CD4-positive, alpha-beta T cell treated with Interleukin-15 for 1 hour (primary cell): ENCODE data around the gene CDHR3.
"Not testable (repeated sequence)": the region's sequence is repeated elsewhere in the genome, so short reads cannot be mapped to it uniquely, and the experiment has no call there.

Source experiments
- DNase-seq: peaks from one replicate; pipeline ENCODE4 v3.0.0-alpha.2; 2020

The CDHR3 gene

DNA sequence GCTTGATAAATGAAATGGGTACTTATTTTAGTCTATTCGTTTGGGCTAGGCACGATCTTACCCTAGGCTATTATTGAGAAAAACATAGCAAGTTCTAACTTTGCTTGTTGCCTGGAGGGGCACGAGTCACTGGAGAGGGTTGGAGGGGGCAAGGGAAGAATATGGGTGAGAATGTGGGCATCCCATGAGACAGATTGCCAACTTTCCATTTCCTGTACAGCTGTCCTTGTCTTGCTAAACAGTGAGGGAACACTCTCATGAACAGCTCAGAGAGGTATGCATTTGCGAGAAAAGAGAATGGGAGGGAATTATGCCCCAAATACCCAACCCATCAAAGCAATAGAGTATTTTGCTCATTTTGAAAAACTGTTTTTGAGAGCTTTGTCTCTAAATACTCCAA, 9.2 kb downstream of the CDHR3 start:
- DNase-seq, result no peak

DNA sequence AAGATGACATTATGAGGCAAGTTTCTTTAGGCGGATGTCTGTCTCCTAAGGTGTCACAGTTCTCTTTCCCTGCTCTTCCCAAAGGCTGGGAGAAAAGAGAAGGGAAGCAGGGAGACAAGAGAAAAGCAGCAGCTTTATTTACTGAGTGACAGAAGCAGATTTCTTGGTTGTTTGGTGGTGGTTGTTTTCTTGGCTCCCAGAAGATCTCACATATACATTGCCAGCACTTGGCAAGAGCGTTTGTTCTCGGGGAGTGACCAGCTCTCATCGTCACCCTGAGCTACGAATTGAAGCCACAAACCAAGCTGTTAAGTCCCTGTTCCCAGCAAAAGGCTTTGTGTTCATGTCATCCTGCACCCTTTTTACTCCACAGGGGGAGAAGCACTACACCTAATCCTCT, 11.4 kb downstream of the CDHR3 start:
- DNase-seq, result no peak

DNA sequence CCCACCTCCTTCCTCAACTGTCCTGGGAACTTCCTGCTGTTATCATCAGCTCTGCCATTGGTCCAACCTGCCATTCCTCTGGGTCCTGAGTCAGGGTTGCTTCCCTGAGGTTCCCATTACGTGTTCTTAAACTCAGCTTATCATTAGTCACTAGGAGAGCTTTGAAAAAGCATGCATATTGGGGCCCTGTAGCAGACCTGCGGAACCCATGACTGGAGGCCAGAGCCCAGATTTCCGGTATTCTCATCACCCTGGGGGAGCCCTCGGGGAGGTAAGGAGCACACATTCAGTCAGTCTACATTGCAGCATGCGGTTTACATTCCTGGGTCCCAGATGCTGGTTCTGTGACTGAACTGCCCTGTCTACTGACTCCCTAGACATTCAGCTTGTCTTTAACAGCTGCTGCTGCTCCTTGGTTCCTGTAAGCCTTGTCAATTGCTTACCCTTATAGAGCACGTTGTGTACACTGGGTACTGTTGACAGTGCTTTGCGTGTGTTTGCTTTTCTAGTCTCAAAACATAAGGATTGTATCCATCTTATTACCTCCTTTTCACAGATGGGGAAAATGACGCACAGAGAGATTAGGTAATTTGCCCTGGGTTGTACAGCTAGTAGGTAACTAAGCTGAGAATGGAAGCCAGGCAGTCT, 12.8 kb downstream of the CDHR3 start:
- DNase-seq, result no peak

DNA sequence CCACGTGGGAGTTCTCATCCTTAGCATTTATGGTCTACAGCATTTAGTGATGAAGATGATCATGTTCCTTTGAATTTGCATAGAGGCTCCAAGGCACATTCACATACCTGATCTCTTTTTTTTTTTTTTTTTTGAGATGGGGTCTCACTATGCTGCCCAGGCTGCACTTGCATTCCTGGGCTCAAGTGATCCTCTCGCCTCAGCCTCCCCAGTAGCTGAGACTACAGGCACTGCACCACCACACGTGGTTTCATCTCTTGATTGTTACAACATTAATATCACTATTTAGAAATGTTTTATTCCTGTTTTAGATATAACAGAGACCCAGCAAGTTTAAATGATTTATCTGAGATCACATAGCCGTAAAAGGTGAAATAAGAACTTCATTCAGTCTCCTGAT, 13.8 kb downstream of the CDHR3 start:
- DNase-seq, result no peak

DNA sequence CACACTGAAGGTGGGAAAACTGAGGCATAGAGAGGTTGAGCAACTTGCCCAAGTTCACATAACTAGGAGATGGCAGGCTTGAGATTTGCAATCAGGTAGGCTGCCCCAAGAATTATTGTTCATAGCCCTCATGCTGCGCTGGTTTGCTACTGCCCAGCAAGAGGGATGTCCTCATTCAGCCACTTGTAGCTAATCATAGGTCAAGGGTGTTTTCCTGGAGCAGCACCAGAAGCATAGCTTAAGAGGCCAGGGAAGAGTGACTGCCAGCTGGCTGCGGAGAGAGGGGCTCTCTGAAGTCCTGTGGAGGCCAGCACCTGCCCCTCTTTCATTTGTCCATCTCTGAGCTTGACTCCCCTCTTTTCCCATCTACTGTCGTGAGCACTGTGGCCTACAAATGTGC, 15.0 kb downstream of the CDHR3 start:
- no peak for DNase-seq

DNA sequence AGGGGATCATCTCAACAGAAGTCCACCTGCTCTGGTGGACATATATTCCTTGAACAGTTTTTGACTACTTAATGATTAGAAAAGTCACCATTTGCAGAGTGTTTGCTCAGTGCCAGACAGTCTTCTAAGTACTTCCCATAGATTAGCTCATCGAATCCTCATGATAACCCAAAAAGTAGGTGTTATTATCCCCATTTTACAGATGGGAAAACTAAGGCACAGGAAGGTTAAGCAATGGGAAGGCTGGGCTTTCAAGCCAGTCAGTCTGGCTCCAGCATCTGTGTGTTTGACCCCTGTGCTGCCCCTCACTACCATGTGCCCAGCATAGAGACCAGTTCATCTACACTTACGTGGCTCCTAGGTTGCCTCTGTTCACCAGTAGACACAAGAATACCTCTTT, 15.9 kb downstream of the CDHR3 start:
- no peak for DNase-seq

DNA sequence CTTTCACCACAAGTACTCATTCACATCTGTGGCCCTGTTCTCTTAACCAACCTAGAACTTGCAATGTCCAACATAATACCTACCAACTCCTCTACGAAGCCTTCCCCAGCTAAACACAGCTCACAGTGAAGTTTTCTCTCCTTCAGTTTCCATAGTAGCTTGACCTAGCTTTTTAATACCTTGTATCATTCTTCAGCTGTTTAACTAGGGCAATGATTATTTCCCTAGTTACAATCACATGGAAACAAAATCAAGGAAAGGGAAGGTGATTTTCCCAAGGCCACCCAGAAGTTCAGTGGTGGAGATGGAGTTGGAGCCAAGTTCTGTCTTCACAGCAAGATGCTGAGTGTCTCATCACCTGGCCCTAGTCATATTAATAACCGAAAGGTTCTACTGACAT, 16.3 kb downstream of the CDHR3 start:
- DNase-seq, result no peak

DNA sequence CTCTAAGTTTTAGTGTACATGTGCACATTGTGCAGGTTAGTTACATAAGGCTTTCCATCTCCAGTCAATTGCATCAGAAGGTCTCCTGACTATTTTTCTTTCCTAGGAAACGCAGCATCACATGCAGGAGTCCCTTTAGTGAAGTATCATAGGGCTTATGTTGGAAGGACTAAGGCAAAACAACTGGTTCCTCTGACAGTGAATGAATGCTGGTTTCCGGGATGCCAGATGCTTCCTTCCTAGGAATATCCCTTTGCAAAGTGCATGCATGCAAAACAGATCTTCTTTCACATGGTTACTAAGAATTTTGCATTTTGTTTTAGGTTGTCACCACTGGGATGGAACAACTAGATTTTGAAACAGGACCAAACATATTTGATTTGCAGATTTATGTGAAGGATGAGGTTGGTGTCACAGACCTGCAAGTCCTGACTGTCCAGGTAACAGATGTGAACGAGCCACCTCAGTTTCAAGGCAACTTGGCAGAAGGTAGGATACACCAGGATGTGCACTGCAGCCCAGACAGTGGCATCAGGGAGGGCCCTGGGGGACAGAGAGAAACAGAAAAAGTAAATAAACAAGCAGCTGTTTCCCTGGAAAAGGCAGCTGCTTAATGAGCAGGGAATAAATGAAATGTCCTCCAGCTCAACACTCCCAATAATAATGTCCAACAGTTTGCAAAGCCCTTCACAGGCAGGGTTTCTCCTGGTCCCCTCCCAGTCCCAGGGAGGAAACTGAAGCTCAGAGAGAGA, 17.8 kb downstream of the CDHR3 start:
- no peak for DNase-seq

DNA sequence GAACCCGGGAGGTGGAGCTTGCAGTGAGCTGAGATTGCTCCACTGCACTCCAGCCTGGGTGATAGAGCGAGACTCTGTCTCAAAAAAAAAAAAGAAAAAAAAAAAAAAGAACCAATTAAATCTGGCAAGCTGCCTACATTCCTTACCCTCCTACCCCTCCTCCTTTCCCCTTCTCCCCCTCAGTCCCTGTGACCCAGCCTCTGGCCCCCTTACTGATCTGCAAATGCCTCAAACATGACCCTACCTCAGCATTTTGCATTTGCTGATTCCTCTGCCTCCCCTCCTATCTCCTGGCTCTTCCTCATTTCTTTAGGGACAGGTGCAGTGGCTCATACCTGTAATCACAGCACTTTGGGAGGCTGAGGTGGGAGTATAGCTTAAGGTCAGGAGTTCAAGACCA, 19.3 kb downstream of the CDHR3 start:
- no peak for DNase-seq

DNA sequence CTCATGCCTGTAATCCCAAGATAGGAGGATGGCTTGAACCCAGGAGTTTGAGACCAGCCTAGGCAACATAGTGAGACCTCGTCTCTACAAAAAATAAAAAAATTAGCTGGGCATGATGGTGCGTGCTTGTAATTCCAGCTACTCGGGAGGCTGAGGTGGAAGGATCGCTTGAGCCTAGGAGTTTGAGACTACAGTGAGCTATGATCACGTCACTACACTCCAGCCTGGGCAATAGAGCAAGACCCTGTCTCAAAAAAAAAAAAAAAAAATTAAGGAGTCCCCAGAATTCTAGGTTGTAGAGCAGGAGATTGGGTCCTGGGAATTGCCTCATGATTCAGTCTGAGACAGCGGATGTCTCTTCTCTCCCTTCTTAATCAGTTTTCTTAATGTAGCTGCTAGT, 21.7 kb downstream of the CDHR3 start:
- not testable (repeated sequence) for DNase-seq

DNA sequence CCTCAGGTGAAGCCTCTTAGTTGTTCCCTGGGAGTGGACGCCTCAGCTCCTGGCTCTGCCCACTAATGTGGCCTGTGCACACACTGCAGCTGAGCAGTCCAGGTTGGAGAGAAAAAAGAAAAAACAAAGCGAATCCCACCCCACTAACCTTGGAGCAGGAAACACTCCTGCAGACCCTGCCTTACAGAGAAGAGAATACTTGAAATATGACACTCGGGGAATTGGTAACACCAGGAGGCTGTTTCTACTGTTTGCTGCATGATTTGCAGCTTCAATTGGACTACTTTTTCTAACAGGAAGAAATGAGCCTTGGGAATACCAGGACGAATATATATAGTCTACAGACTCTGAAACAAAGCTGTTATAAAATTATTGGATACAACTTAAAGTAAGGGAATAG, 22.2 kb downstream of the CDHR3 start:
- no peak for DNase-seq

DNA sequence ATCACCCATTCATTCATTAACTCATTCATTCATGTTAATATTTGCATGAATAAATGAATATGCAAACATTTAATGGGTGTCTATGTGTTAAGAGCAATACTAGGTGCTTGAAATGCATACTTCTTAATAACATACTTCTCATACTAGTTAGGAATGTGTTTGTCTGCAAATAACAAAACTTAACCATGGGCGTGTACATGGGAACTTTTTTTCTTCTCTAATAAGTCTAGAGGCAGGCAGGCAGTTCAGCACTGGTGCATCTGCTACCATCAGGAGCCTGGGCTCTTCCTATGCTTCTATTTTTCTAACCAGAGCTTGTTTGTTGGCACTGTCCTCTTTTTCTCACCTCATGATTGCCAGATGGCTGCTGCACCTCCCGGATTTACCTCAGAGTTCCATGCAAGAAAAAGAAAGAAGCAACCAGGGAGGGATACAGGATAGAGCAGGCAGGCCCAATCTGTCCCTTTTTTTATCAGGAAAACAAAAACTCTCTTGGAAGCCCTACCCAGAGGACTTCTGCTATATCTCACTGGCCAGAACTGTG, 22.7 kb downstream of the CDHR3 start:
- no peak for DNase-seq

DNA sequence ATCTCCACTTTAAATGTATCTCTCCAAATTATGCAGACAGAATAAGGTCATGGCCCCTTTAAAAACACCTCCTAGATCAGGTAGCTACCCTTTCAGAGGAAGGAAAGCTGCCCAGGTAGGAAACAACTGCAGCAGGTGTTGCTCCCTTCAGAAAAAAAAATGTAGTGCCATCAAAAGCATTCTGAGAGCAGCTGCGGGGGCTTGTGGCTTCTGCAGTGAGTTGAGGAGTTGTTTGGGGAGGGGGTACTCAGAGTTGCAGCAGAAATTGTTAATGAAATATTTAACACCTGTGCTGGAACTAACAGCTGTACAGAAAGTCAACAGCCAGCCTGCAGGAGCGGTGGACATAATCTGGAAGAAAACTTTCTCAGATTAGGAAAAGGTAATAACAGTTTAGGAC, 24.0 kb downstream of the CDHR3 start:
- DNase-seq, result no peak

DNA sequence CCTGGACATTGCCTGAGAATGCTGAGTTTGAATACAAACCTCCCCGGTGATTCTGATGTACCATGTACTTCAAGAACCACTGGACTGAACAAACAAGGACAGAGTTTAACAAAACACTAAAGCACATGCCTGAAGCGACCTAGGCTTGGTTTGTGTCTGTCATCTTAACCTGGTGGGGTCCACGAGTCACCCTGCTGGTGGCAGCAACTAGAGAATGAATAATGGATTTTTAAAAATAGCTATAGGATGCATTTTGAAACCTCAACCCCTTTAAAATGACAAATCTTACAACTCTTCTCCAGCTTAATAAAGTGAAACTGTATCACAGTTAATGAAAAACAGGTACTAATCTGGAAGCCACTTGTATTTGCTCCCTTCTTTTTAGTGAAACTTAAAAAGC, 25.2 kb downstream of the CDHR3 start:
- DNase-seq, result no peak

DNA sequence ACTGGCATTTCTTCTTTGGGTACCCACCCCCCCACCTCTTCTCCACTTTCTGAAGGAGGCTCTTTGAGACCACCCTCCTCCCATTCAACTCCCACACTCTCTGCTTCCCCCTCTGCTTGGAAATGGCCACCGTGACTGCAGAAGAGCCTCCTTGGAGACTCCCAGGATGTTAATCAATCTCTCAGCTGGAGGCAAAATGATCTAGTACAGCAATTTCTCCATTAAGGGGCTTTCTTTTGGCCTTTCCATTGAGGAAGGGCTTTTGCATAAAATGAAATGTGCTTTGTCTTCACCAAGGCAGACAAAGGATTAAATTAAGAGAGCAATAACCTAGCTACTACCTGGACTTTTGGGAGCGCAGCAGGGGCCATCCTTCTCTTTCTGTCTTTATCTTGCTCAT, 26.1 kb downstream of the CDHR3 start:
- DNase-seq, result no peak

DNA sequence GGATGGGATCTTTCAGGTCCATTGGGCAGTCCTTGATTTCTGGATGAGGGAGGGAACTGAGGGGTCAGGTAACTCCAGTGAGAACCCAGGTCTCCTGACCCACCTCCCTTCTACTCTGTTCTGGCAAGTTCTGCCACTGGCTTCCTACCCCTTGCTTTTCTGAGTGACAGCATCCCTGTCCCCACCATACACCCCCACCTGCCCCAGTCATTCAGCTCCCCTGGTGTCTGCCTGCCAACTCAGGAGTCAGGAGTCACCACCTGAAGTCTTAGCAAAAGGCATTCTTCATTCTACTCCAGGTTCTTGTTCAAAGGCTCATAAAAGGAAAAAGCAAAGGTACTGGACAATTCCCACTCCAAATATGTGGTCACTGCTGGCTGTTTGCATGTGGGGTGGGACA, 26.6 kb downstream of the CDHR3 start:
- DNase-seq, result no peak

DNA sequence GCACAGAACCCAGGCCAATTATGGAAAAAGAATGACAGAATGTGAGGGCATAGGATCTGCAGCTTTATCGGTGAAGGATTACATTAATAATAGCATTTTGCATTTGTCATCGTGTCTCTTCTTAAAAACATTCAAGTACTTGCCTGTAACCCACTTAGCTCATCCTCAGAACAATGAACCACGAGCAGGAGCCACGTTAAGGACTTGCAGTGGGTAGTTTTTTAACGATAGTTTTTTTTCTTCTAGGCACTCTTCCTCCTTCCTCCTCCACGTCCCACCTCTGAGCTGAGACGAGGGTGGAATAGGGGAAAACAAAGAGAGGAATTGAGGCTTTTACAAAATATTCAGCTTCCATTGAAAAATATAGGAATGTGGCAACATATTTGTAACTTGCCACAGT, 27.1 kb downstream of the CDHR3 start:
- no peak for DNase-seq

DNA sequence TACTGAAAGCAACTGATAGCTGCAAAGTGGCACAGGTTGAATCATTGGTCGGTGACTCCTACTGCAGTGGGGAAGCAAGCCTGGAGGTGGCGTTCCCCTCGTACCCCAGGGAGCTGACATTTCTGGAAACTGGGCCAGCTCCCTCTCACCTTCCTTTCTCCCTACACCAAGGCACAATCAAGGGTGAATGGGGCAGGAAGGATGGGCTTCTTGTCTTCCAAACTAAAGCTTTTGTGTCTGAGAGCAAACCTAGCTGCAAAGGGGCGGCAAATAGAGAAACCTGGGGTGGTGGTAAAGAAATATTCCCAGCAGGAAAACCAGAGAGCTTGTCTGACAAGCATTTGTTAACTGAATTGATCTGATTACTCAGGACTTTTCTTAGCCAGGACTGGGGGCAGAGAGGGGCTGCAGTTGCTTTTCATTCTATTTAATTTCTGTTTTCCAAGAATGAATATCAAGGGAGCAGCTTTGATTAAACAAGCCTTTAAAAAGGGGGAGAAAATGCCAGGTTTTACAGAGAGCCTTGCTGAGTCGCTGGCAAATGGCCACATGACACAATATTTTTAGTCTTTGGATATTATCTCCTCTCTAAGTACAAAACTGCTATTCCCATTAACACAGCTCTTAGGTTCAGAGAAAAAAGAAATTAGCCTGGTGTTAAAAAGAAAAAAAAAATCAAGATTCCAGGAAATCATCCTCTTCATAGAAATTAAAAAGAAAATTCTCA, 27.8 kb downstream of the CDHR3 start:
- no peak for DNase-seq

DNA sequence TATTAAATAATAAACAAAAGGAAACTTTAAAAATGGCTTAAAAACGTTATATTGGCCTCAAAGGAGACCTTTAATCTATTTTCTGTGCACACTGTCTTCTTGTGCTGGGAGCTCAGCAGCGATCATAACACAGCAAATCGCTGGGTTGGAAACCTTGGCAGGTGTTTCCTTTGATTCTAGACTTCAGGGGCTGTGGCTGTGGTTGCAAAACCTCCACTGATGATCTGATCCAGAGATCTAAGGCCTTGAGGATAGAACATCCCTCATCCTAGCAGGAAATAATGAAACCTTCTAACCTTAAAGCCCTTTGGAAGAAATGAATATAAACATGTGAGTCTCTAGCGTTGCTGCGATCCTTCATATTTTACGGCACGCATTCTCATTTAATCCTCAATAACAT, 29.8 kb downstream of the CDHR3 start:
- DNase-seq, result no peak

DNA sequence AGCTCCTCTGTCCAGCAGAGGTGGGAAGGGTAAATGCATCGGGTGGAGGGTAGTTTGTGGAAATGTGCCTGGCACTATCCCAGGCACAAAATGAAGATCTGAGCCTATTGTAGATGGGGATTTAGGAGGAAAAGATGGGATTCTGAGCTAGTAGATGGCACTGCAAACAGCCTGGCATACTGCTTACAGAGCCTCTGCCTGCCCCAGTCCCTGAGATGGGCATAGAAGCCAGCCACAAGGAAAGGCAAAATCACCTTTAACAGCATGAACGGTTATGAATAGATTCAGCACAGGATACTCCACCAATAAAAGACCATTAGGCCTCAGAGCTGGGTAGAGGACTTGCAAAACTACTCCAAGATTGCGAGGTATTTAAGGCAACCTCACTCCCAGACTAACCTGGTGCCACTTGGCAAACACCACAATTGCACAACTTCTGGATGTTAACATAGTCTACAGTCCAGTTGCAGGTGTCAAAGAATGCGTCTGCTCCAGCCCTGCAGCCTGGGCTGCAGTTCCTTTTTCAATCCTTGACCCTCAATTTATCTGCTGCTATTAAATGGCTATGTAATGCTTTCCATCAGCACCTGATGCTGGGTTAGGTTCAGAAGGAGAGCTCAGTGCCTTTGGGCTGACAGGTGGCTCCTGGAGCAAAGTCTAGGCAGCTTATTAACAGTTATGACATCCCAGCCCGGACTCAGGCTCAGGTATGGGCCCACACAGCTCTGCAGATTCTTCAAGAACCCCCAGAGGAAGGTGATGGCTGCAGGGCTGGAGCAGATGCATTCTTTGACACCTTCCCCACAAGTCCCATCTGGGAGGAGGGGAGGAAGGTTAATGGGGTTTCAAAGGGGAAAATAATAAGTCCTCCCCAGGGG, 34.0 kb downstream of the CDHR3 start:
- DNase-seq, result no peak

DNA sequence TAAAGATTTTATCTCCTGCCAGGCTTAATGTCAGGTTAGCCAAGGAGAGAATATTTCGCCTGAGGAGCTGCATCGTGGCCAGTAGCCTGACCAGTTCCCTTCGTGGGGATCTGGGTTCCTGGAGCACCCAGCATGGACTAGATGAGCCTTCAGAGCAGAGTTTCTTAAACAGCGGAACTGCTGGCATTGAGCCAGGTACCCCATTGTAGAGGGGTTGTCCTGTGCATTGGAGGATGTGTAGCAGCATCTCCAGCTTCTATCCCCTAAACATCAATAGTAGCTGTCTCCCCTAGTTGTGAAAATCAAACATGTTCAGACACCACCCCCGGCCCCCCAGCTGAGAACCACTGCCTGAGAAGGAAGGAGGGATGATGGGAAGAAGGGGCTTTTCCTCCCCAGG, 36.2 kb downstream of the CDHR3 start:
- DNase-seq, result no peak

DNA sequence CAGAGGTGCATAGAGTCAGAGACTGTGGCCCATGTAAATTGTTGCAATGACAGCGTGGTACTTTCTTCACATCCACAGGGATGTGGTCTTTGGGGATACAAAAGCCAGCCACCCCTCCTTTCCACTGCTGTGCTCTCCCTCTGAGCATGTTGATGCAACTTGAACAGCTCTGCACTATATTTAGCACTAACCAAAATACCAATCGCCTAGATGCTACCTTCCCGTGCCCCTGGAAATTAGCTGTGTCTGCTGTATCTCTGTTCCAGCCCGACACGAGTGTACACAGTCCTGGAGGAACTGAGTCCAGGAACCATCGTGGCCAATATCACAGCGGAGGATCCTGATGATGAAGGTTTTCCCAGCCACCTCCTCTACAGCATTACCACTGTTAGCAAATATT, 38.1 kb downstream of the CDHR3 start:
- DNase-seq, result no peak

DNA sequence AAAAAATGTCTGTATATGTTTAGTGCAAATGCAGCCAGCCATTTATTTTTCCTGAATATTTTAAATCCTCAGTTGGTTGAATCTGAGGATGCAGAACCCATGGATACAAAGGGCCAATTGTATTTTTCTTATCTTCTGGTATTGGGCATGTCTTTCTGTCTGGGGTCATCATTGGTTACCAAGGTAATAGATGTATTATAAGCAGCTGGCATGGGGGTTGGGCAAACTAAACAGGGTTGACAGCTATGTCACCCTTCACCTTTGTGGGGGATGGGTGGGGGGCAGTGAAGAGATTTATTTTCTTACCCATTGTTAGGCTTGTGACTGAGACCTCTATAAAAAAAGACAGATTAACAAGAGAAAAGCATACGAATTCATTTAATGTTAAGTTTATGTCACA, 38.8 kb downstream of the CDHR3 start:
- no peak for DNase-seq
